T-helper 22 cell (primary cell): ENCODE results near the gene TRERF1.

Experiments used
- DNase-seq: peaks from one replicate; pipeline ENCODE4 v3.0.0-alpha.2; 2020; ENCODE audit warnings: low read depth

The TRERF1 gene

GRCh38 chr6:42190554-42191183 lies 261.1 kb downstream of the TRERF1 start:
- DNase-seq: no peak

GRCh38 chr6:42188406-42188805 lies 263.3 kb downstream of the TRERF1 start:
- no peak for DNase-seq

- no peak for DNase-seq
Observed at GRCh38 chr6:42185597-42185996, 266.1 kb downstream of the TRERF1 start.

- no peak for DNase-seq
Observed at GRCh38 chr6:42184475-42184874, 267.3 kb downstream of the TRERF1 start.

- no peak for DNase-seq
Observed at GRCh38 chr6:42182101-42182500, 269.6 kb downstream of the TRERF1 start.

GRCh38 chr6:42179945-42180313 lies 271.8 kb downstream of the TRERF1 start:
- no peak for DNase-seq

- no peak for DNase-seq
Observed at GRCh38 chr6:42179261-42179944, 272.3 kb downstream of the TRERF1 start.

- no peak for DNase-seq
Observed at GRCh38 chr6:42177514-42178364, 274.0 kb downstream of the TRERF1 start.

GRCh38 chr6:42176981-42177380 lies 274.7 kb downstream of the TRERF1 start:
- DNase-seq: no peak

GRCh38 chr6:42175860-42176259 lies 275.9 kb downstream of the TRERF1 start:
- no peak for DNase-seq
